ENCODE data around the gene NYNRIN. TPM values are rescaled to one million over a fixed set of nuclear protein-coding genes. Genes with fewer than 3 reads are reported as not detected.

Gene NYNRIN
- polyA plus RNA-seq, 3 donors: 0.18 to 0.84 (median 0.40) TPM

- no peaks in the 10 kb centered on the region for H3K9me3 ChIP-seq (replicated peaks in 1 of 2; ENCODE audit: control insufficient read depth in 1 of 2, insufficient read depth in 1 of 2, low read length in 2 of 2)
- peaks cover 32% of the 10 kb centered on the region for H4K20me1 ChIP-seq (ENCODE audit: insufficient read depth, low read length)
- H3K4me1 ChIP-seq (ENCODE audit: control insufficient read depth in 1 of 2, insufficient read depth in 2 of 2, low read length in 2 of 2): peaks cover 25 to 40% of the 10 kb centered on the region in 2 donors
- Mint-ChIP-seq H3K9me3 (no peaks in the 10 kb centered on the region), H3K4me1 (peaks cover 36% of the 10 kb centered on the region), H3K27ac (peak overlapping the region in 6 of 7 donors; percentile 96 to 98 (median 96)), H3K36me3 (peaks cover 21 to 29% of the 10 kb centered on the region in 2 donors), H3K27me3 (ENCODE audit: low read depth in 3 of 3) (peaks cover 5 to 9% (median 9%) of the 10 kb centered on the region in 3 donors), H3K4me3 (peak overlapping the region; percentile 5 to 90)
- peak overlapping the region; percentile 81 to 100 for H3K27ac ChIP-seq (ENCODE audit: low read depth in 1 of 2, low read length in 2 of 2)
- no peak for TF ChIP-seq CTCF (IDR thresholded peaks at IDR 0.05)
- peaks cover 27% of the 10 kb centered on the region for H3K79me2 ChIP-seq (ENCODE audit: insufficient read depth, low read length)
- no peaks in the 10 kb centered on the region for H3K27me3 ChIP-seq (ENCODE audit: control insufficient read depth in 2 of 2, insufficient read depth in 2 of 2, low read length in 2 of 2)
- H3K4me2 ChIP-seq (replicated peaks; ENCODE audit: extremely low read depth, low read length, poor library complexity, severe bottlenecking): peak overlapping the region; percentile 91
- H3K9ac ChIP-seq (ENCODE audit: insufficient read depth, low read length, poor library complexity, severe bottlenecking): peak overlapping the region; percentile 98
- H2AFZ ChIP-seq (ENCODE audit: insufficient read depth, low read depth, low read length, poor library complexity, severe bottlenecking): peak overlapping the region; percentile 79
- intact Hi-C loops (cut with micrococcal nuclease): no loop called here
- peak overlapping the region in 1 of 3 experiments; percentile 91 for H3K4me3 ChIP-seq (replicated peaks in 1 of 3; ENCODE audit: low read depth in 2 of 3, low read length in 3 of 3)
- H3K36me3 ChIP-seq (replicated peaks in 1 of 2; ENCODE audit: control insufficient read depth in 1 of 2, insufficient read depth in 2 of 2, low read length in 2 of 2): peaks cover 20% of the 10 kb centered on the region in 2 donors
- no peak for DNase-seq
- WGBS (ENCODE audit: insufficient coverage): 90% methylated on average over 15 of the region's 18 CpGs
Observed at GRCh38 chr14:24428628-24429394, 30.0 kb downstream of the NYNRIN start.

- H3K36me3 Mint-ChIP-seq: peaks cover 27 to 36% of the 10 kb centered on the region in 2 donors
- Histone ChIP-seq H3K9ac (ENCODE audit: insufficient read depth, low read length, poor library complexity, severe bottlenecking) (peak within 1 kb of the TSS; percentile 98), H3K36me3 (replicated peaks in 1 of 2; ENCODE audit: control insufficient read depth in 1 of 2, insufficient read depth in 2 of 2, low read length in 2 of 2) (peaks cover 23 to 28% of the 10 kb centered on the region in 2 donors), H4K20me1 (ENCODE audit: insufficient read depth, low read length) (peaks cover 32% of the 10 kb centered on the region), H3K9me3 (replicated peaks in 1 of 2; ENCODE audit: control insufficient read depth in 1 of 2, insufficient read depth in 1 of 2, low read length in 2 of 2) (no peaks in the 10 kb centered on the region), H3K4me2 (replicated peaks; ENCODE audit: extremely low read depth, low read length, poor library complexity, severe bottlenecking) (peak within 1 kb of the TSS; percentile 91), H3K79me2 (ENCODE audit: insufficient read depth, low read length) (peaks cover 27% of the 10 kb centered on the region), H3K27me3 (ENCODE audit: control insufficient read depth in 2 of 2, insufficient read depth in 2 of 2, low read length in 2 of 2) (no peaks in the 10 kb centered on the region), H3K4me3 (replicated peaks in 1 of 3; ENCODE audit: low read depth in 2 of 3, low read length in 3 of 3) (peak within 1 kb of the TSS; percentile 71 to 91 (median 91)), H2AFZ (ENCODE audit: insufficient read depth, low read depth, low read length, poor library complexity, severe bottlenecking) (peak within 1 kb of the TSS; percentile 79), H3K27ac (ENCODE audit: low read depth in 1 of 2, low read length in 2 of 2) (peak within 1 kb of the TSS; percentile 81 to 100), H3K4me1 (ENCODE audit: control insufficient read depth in 1 of 2, insufficient read depth in 2 of 2, low read length in 2 of 2) (peaks cover 25 to 40% of the 10 kb centered on the region in 2 donors)
- H3K27me3 Mint-ChIP-seq (ENCODE audit: low read depth in 3 of 3): peaks cover 5 to 9% (median 9%) of the 10 kb centered on the region in 3 donors
- H3K27ac Mint-ChIP-seq: peak within 1 kb of the TSS; percentile 96 to 98 (median 96)
- H3K4me3 Mint-ChIP-seq: peak within 1 kb of the TSS; percentile 86 to 90
- no peak for TF ChIP-seq CTCF (IDR thresholded peaks at IDR 0.05)
- whole genome bisulfite sequencing (ENCODE audit: insufficient coverage): 3% methylated on average over 55 of the region's 57 CpGs
- H3K4me1 Mint-ChIP-seq: peaks cover 36% of the 10 kb centered on the region
- no peaks in the 10 kb centered on the region for H3K9me3 Mint-ChIP-seq
- DNase-seq: peak; percentile 93 to 96 (median 94)
- intact Hi-C loops (cut with micrococcal nuclease): loop anchor here (2.0 to 10.0 kb wide), 2 partner anchors 97 to 185 kb away; partner anchors contain the start of gene TINF2 (in 1 of the 2)
Observed at GRCh38 chr14:24429395-24430142, 30.8 kb downstream of the NYNRIN start, which contains the start of the genes CBLN3 and KHNYN. Gene CBLN3 (minus strand): TSS chr14:24429668. CDS start chr14:24429054, 614 bp downstream. Gene KHNYN (plus strand): TSS chr14:24429954. CDS start chr14:24430731, 777 bp downstream.

Data from CD14-positive monocyte (primary cell).